Smooth muscle cell (in vitro differentiated cells): ENCODE measurements around the gene DACT3. TPM values are rescaled to one million over a fixed set of nuclear protein-coding genes. Genes with fewer than 3 reads are reported as not detected.

Source experiments
- DNase-seq: peaks from one replicate; lab custom pipeline; 2025; ENCODE audit not compliant: unreplicated experiment; lab: John Stamatoyannopoulos, UW
- H2AFZ ChIP-seq: fragments of 200-600 bp; sonication (generic); 2 replicates; pipeline ENCODE4 v1.6.0; 2016; ENCODE audit warnings: antibody characterized with exemption, low read depth, mild to moderate bottlenecking
- H3F3A ChIP-seq: fragments of 200-600 bp; sonication (generic); 2 replicates; pipeline ENCODE4 v1.6.0; 2017; ENCODE audit warnings: antibody characterized with exemption, low read depth
- H3K27ac ChIP-seq: fragments of 200-600 bp; sonication (generic); 2 replicates; pipeline ENCODE4 v1.5.1; 2016; ENCODE audit warnings: low read depth, mild to moderate bottlenecking
- H3K27me3 ChIP-seq: fragments of 200-600 bp; sonication (generic); 2 replicates; pipeline ENCODE4 v1.6.1; 2016; ENCODE audit warnings: low read depth, mild to moderate bottlenecking
- H3K36me3 ChIP-seq: fragments of 200-600 bp; sonication (generic); 2 replicates; pipeline ENCODE4 v1.5.1; 2016; ENCODE audit warnings: low read depth
- H3K4me1 ChIP-seq: fragments of 200-600 bp; sonication (generic); 2 replicates; pipeline ENCODE4 v1.5.1; 2016; ENCODE audit warnings: low read depth
- H3K4me2 ChIP-seq: fragments of 200-600 bp; sonication (generic); 2 replicates; pipeline ENCODE4 v1.6.0; 2016; ENCODE audit warnings: mild to moderate bottlenecking
- H3K4me3 ChIP-seq: fragments of 200-600 bp; sonication (generic); 2 replicates; pipeline ENCODE4 v1.5.1; 2016; ENCODE audit warnings: mild to moderate bottlenecking
- H3K79me2 ChIP-seq: fragments of 200-600 bp; sonication (generic); 2 replicates; pipeline ENCODE4 v1.6.0; 2016; ENCODE audit warnings: low read depth, mild to moderate bottlenecking
- H3K9ac ChIP-seq: fragments of 200-600 bp; sonication (generic); 2 replicates; pipeline ENCODE4 v1.6.0; 2016; ENCODE audit warnings: low read depth
- H3K9me3 ChIP-seq: fragments of 200-600 bp; sonication (generic); replicated peaks from 2 replicates; pipeline ENCODE4 v1.5.1; 2016; ENCODE audit warnings: low read depth
- H4K20me1 ChIP-seq: fragments of 200-600 bp; sonication (generic); 2 replicates; pipeline ENCODE4 v1.6.0; 2016; ENCODE audit warnings: low read depth
- WGBS: methylation state at CpG from one replicate; pipeline ENCODE4 v1.1.7; 2016; ENCODE audit warnings: low lambda C conversion rate; 5-methylcytosine and 5-hydroxymethylcytosine counted together
- polyA plus RNA-seq: library from polyadenylated mRNA; unstranded; fragments of >200 nt; fragmentation: Nextera tagmentation; extraction: Ambion mirVana; gene quantifications from 2 replicates; pipeline ENCODE4 v1.2.1, GENCODE V29; 2016
- total RNA-seq: library from RNA; depleted of rRNA; stranded (reverse); fragments of >200 nt; gene quantifications from 2 replicates; pipeline ENCODE4 v1.2.3, GENCODE V29; 2014
- TF ChIP-seq, protein P1 (sequence below): fragments of 200-600 bp; sonication (generic); IDR thresholded peaks from 2 replicates; pipeline ENCODE4 v1.5.1; 2017; ENCODE audit warnings: borderline replicate concordance, mild to moderate bottlenecking, antibody characterized with exemption; ENCODE audit not compliant: insufficient read depth, poor library complexity, severe bottlenecking

Gene DACT3
- total and polyA plus RNA-seq, 2 experiments from 2014 or later: 6.2 to 22.7 TPM

- Histone ChIP-seq H3K9ac (no peak overlapping the region), H3K9me3 (no peaks in the 10 kb centered on the region), H3K4me1 (no peaks in the 10 kb centered on the region), H3K79me2 (no peaks in the 10 kb centered on the region), H2AFZ (no peak overlapping the region), H3K36me3 (peaks cover 7% of the 10 kb centered on the region), H3K4me3 (no peak overlapping the region), H4K20me1 (peaks cover 16% of the 10 kb centered on the region), H3F3A (no peaks in the 10 kb centered on the region), H3K4me2 (no peak overlapping the region), H3K27ac (no peak overlapping the region), H3K27me3 (no peaks in the 10 kb centered on the region)
- WGBS: 83% methylated on average over 9 of the region's 9 CpGs
- no peak for DNase-seq
- TF ChIP-seq, protein P1, sequence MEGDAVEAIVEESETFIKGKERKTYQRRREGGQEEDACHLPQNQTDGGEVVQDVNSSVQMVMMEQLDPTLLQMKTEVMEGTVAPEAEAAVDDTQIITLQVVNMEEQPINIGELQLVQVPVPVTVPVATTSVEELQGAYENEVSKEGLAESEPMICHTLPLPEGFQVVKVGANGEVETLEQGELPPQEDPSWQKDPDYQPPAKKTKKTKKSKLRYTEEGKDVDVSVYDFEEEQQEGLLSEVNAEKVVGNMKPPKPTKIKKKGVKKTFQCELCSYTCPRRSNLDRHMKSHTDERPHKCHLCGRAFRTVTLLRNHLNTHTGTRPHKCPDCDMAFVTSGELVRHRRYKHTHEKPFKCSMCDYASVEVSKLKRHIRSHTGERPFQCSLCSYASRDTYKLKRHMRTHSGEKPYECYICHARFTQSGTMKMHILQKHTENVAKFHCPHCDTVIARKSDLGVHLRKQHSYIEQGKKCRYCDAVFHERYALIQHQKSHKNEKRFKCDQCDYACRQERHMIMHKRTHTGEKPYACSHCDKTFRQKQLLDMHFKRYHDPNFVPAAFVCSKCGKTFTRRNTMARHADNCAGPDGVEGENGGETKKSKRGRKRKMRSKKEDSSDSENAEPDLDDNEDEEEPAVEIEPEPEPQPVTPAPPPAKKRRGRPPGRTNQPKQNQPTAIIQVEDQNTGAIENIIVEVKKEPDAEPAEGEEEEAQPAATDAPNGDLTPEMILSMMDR: no peak
These were observed 35.9 kb upstream of the DACT3 start for GRCh38 chr19:46696866-46697203.

DNA sequence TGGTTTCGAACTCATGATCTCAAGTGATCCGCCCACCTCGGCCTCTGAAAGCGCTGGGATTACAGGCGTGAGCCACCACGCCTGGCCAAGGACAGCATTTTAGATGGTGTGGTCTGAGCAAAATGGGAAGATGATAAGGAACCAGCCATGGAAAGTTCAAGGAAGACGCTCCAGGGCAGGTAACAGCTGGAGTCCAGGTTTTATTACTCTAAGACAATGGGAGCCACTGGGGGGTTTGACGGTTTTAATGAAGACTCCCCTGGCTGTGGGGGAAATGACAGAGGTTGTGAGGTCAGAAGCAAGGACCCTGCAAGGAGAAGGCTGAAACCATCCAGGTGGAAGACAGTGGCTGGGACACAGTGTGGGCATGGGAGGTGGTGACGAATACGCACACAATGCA, 35.1 kb upstream of the DACT3 start:
- Histone ChIP-seq H2AFZ (no peak overlapping the region), H3K36me3 (peaks cover 11% of the 10 kb centered on the region)

GRCh38 chr19:46693760-46694159, 32.8 kb upstream of the DACT3 start:
- no peak overlapping the region for H3K27ac ChIP-seq
- no peaks in the 10 kb centered on the region for H3K79me2 ChIP-seq
- H3K9ac ChIP-seq: no peak overlapping the region
- over 99% methylated on average over 22 of the region's 22 CpGs for WGBS
- H3K9me3 ChIP-seq: no peaks in the 10 kb centered on the region
- no peak overlapping the region for H2AFZ ChIP-seq
- no peaks in the 10 kb centered on the region for H3K4me1 ChIP-seq
- H3K27me3 ChIP-seq: no peaks in the 10 kb centered on the region
- peaks cover 17% of the 10 kb centered on the region for H3K36me3 ChIP-seq
- no peak overlapping the region for H3K4me3 ChIP-seq
- H4K20me1 ChIP-seq: peaks cover 11% of the 10 kb centered on the region
- H3K4me2 ChIP-seq: no peak overlapping the region
- TF ChIP-seq, protein P1: no peak
- DNase-seq: no peak
- H3F3A ChIP-seq: no peaks in the 10 kb centered on the region

More for the DNA sequence above, 35.1 kb upstream of the DACT3 start:
- Histone ChIP-seq H3K79me2 (no peaks in the 10 kb centered on the region), H3K9ac (no peak overlapping the region), H3K4me3 (no peak overlapping the region), H3F3A (no peaks in the 10 kb centered on the region), H3K27me3 (no peaks in the 10 kb centered on the region), H3K4me2 (no peak overlapping the region), H3K9me3 (no peaks in the 10 kb centered on the region), H3K4me1 (no peaks in the 10 kb centered on the region), H3K27ac (no peak overlapping the region), H4K20me1 (peaks cover 16% of the 10 kb centered on the region)
- TF ChIP-seq, protein P1: no peak
- WGBS: 95% methylated on average over 10 of the region's 10 CpGs
- DNase-seq: no peak

DNA sequence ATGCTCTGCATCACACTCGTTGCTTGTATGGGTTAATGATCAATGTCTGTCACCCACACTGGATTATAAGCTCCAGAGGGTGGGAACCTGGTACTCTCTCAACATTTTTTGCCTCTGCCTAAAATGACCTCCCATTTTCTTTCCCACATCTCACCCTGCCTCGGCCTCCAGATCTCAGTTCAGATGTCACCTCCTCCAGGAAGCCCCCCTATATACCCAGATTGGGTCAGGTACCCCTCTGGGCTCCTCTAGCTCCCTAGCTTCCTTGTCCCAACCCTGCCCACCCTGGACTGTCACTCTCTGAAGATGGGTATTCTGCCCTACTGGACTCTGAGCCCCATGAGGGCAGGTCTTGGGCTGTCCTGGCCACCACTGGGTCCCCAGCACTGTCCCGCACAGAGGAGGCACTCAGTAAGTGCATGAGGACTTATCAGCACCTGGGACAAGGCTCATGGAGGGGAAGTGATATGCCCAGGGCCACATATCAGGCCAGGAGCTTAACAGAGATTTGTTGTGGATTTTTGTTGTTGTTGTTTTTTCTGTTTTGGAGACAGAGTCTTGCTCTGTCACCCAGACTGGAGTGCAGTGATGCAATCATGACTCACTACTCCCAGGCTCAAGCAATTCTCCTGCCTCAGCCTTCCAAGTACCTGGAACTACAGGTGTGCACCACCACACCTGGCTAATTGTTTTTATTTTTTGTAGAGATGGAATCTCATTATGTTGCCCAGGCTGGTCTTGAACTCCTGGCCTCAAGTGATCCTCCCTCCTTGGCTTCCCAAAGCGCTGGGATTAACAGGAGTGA, 32.1 kb upstream of the DACT3 start:
- peaks cover 17% of the 10 kb centered on the region for H3K36me3 ChIP-seq
- H3K27ac ChIP-seq: no peak overlapping the region
- no peaks in the 10 kb centered on the region for H3K27me3 ChIP-seq
- H3K9me3 ChIP-seq: no peaks in the 10 kb centered on the region
- no peak overlapping the region for H3K4me3 ChIP-seq
- H3K9ac ChIP-seq: no peak overlapping the region
- no peaks in the 10 kb centered on the region for H3K4me1 ChIP-seq
- TF ChIP-seq, protein P1: no peak
- no peak for DNase-seq
- H3F3A ChIP-seq: no peaks in the 10 kb centered on the region
- no peaks in the 10 kb centered on the region for H3K79me2 ChIP-seq
- WGBS: 98% methylated on average over 4 of the region's 4 CpGs
- H2AFZ ChIP-seq: no peak overlapping the region
- H4K20me1 ChIP-seq: peaks cover 6% of the 10 kb centered on the region
- no peak overlapping the region for H3K4me2 ChIP-seq
